LNCAP (cell line): Measurements from ENCODE around the gene CUTC.

Experiments used
- CTCF ChIP-seq: fragments of 450-650 bp; IDR thresholded peaks from 2 replicates; pipeline ENCODE4 v1.5.1; 2017; ENCODE audit warnings: mild to moderate bottlenecking

The CUTC gene

GRCh38 chr10:99748823-99749451, 16.9 kb downstream of the CUTC start:
- no peak for TF ChIP-seq CTCF

DNA sequence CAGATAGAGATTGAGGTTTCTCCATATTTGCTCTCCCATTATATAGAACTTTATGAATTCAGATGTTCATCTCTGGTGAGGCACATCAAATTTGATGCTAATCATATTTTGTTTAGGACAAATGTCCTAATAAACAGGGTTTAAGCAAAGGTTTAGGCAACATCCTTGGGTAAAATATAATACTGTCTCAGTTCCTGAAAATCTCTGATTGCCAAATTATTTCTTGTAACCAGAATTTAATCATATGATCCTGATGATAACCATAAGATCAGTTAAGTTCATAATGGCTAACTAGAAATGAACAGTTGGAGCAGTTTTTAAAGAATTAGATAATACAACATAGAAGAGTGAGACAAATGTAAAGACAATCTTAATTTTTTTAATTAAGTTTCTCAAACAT, 18.6 kb downstream of the CUTC start:
- no peak for TF ChIP-seq CTCF

GRCh38 chr10:99754670-99755069, 22.6 kb downstream of the CUTC start:
- TF ChIP-seq CTCF: no peak

- TF ChIP-seq CTCF: no peak
Measured at GRCh38 chr10:99756159-99756558, 24.1 kb downstream of the CUTC start.

GRCh38 chr10:99758211-99758891, 26.3 kb downstream of the CUTC start:
- TF ChIP-seq CTCF: no peak

DNA sequence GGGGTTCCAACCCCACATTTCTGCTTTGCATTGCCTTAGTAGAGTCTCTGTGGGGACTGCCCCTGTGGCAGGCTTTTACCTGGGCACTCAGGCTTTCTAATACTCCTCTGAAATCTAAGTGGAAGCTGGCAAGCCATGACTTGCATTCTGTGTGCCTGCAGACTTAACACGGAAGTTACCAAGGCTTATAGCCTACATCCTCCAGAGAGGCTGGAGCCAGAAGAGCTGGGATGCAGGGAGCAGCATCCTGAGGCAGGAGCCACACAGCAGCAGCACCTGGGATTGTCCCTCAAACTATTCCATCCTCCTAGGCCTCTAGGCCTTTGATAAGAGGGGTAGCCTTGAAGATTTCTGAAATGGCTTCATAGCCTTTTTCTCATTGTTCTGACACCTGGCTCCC, 28.3 kb downstream of the CUTC start:
- no peak for TF ChIP-seq CTCF

GRCh38 chr10:99761365-99761764, 29.3 kb downstream of the CUTC start:
- no peak for TF ChIP-seq CTCF
